COLO668 (cell line): ENCODE data around the gene TUBGCP6.

Source experiments
- DNase-seq: peaks from one replicate; lab custom pipeline; 2025; ENCODE audit not compliant: unreplicated experiment; lab: John Stamatoyannopoulos, UW

The TUBGCP6 gene

DNA sequence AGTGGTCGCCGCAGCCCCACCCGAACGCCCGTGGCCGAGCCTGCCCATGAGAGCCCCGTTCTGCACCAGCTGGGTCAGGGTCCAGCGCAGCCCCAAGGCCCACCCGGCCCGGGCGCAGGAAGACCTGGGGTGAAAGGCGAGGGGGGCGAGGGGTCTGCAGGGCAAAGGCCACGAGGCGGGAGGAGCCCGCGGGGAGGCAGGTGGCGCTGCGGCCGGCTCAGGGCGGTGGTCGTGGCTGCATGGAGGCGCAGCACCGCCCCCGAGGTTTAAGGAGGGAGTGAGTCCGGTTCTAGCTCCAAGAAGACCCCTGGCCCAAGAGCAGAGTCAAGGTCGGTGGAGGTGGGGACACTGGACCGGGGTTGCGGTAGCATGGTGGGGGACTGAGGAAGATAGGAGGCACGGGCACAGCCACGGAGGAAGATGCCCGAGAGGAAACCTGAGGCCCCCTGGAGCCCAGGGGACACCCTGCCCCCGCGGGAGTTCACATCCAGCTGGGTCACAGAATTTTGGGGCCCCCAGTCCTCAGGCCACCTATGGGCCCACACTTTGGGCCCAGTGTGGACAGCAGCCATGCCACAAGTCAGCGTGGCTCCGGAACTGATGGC, 6.8 kb upstream of the TUBGCP6 start:
- DNase-seq: no peak

DNA sequence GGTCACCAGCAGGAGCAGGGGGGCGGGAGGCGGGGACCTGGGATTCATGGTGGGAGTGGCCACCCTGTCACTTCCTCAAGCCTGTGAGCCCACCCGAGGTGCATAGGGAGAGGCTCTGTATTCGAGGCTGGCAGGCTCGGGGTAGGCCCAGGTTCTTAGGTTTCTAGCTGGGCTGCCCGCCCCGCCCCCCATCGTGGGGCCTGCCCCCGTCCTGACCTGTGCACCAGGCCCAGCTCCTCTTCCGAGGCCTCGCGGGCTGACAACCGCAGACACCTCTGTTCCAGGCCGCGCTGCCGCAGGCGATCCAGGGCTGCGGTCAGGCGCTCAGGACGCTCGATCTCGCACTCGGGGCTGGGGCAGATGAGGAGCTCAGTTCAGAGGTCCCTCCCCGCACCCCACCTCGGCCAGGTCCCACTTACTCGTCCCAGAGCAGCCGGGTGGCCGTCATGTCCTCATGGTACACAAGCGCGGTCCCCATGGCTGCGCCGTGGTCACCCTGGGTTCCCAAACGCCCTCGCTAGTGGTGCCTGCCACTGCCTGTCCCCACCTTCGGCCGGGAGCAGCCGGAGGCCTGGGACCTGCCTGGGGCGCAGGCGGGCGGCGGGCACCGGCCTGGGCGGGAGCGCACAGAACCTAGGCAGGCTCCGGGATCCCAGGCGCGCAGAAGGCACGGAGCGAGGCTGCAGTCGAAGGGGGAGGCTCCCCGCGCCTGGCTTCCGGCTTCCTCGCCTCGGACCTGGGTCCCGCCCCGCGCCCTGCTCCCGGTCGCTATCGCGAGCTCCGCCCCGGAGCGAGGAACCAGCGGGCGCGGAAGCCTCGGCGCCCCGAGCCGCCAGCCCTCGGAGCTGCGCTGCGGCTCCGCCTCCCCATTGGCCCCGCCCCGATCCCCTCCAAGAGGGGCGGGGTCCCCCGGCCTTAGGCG, 6.0 kb upstream of the TUBGCP6 start, which contains the start of gene HDAC10:
HDAC10 (minus strand) TSS at position 711 of the 922 bp plus-strand sequence; CDS start at position 478, 233 bp downstream.
- DNase-seq: peak; percentile 94

DNA sequence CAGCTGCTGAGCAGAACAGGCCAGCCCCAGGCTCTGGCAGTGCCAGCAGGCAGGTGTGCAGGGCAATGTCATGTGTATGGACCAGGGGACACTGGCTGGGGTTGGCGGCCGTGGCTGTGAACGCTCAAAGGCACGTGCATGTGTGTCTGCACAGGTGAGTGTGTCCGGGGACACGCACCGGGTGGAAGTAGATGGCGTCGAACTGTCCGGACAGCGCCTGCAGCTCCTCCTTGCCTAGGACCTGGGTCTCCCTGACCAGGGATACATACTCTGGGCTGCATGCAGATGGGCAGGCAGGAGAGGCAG, 5.4 kb upstream of the TUBGCP6 start:
- DNase-seq: peak; percentile 39

DNA sequence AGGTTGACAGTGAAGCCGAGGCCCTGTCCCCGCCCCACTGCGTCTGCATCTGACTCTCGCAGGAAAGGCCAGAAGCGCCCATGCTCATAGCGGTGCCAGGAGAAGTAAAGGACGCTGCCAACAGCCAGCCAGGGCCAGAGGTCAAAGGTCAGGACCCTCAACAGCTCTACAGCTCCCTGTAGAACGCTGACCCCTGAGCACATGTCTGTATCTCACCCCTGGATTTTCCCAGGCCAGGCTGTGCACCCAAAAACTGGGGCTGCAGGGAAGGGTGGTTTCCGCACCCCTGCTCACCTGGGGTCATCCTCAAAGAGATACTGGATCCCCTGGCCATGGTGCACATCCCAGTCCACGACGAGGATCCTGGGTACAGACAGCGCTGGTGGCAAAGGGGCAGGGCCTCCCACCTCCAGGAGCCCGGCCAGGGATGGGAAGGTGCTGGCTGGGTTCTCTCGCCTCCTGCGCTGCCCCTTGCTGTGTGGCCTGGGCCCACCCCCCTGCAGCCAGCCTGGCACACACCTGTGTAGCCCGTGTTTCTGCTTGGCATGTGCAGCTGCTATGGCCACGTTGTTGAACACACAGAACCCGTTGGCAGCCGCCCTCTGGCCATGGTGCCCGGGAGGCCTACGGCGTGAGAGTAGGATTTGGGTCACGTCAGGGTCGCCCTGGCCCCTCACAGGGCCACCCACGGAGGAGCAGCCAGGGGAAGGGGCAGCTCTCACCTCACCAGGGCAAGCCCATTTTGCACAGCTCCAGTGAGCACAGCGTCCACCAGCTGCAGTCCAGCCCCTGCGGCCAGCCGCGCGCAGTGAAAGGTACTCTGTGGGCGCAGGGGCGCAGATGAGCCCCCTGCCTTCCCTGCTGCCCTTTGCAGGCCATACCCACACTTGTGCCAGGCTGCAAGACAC, 4.8 kb upstream of the TUBGCP6 start:
- no peak for DNase-seq

DNA sequence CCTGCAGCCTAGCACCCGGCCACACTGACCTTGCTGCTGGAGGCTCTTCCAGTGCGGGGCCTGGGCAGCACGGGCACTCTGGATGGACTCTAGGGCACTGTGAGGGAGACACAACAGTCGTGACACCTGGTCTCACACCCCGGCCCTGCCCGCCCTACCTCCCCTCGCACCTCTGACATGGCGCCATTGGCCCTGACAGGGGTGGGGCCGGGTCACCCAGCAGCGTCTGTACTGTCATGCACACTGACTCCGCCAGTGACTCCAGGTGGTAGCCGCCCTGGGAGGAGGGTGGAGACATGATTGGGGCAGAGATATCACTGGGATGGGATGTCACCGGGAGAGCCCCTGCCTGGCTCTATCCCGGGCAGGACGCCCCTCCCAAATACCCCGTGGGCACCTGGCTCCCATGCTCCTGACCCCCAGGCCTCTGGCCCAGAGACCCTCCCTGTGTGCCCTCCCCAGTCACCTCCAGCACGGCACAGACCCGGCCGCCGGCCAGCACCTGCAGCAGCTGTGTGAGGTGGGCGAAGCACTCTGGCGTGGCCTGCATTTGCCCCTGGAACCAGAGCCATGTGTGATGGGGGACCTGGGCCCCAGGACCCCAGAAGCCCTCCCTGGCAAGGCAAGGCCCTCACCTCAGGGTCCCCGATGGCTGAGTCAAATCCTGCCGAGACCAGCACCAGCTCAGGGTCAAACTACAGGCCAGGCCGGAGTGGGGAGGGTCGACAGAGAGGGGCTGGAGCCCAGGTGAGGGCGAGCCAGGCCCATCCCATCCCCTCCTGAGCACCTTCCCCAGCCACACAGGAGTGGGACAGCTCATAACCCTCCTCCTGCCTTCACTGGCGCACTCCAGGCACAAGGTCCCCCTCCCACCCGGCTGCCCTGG, 3.6 kb upstream of the TUBGCP6 start:
- peak; percentile 70 for DNase-seq

DNA sequence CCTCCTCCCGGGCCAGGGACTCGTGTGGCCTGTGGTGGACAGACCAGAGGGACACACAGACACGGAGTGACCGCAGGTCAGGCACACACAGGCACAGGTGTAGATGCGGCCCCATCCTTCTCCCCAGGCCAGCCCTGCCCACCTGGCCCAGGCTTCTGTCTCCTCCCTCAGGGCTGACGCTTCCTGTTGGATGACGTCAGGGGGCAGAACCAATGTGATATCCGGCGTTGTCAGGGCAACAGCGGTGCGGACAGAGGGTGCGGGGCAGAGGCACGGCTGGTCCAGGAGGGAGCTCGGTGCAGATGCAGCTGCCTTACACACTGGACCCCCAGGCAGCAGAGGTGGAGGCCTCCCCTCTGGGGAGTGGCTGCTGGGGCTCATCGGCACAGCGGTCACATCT, 2.9 kb upstream of the TUBGCP6 start:
- DNase-seq: peak; percentile 96

DNA sequence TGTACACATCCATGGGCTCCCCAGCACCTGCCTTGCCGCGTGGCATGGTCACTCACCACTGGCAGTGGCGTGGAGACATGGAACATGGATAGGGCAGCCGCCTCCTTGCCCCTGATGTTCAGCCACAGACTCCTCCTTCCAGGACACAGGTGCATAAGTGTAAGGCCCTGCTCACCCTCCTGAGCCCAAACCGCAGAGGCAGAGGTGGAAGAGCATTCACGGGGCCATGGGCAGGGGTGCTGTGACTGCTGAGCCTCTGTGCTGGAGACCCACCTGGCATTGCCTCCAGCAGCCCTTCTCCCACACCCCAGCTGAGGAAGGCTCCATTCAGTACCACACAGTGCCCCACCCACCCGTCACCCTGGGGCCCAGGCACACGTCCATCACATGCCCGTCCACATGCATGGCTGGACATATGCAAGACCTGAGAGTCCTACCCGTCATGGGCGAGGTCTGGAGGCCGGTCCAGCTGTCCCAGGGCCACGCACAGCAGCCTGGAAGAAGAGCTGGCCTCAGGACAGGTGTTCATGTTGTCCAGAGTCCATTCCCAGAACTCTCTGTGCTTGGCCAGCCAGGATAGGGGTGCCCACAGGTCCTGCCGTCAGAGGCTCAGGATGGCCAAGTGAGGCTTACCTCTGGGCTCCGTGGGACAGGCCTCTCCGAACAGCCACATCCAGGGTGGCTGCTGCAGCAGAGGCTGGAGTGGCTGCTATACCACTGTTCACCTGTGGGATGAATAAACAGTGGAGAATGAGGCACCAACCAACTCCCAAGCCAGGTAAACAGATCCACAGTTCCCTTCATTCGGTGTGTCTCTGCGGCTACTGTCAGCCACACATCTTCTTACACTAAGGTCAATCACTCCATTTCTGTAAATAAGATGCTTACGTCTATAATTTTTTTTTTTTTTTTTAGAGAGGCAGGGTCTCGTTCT, 1.7 kb upstream of the TUBGCP6 start:
- peak; percentile 13 for DNase-seq

DNA sequence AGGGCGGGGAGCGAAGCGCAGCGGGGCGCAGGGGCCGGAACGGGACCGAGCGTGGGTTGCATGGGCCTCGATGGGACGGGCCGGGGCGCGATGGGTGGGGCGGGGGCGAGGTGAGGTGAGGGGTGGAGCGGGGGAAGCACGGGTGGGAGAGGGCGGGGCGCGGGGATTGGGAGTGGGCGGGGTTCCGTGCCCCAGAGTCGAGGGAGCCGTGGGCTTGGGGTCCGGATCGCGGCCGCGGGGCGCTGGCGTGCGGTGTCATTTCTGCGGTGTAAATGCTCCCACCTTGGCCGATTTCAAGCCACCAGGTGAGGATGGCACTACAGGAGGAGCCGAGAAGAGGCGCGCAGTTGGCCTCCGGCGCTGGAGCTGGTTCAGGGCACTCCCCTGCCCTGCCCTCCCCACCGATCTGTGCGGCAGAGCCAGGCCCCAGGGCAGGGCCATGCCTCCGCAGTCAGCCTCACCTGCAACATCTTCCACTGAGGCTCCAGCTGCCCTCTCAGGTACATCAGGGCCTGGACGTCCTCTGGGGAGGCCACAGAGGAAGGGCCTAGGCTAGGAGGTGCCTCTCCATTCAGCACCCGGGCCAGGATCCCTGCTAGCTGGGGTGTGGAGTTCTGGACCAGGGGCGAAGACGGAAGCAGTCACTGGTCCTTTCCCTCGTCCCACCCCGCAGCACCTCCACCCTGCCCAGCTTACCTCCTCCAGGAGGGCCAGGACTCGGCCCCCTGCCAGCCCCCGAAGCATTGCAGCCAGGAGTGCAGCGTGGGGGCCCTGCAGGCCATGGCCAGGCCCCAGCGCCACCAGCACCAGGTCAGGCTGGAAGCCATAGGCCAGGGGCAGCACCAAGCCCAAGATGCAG, 620 bp upstream of the TUBGCP6 start:
- DNase-seq: peak; percentile 58

DNA sequence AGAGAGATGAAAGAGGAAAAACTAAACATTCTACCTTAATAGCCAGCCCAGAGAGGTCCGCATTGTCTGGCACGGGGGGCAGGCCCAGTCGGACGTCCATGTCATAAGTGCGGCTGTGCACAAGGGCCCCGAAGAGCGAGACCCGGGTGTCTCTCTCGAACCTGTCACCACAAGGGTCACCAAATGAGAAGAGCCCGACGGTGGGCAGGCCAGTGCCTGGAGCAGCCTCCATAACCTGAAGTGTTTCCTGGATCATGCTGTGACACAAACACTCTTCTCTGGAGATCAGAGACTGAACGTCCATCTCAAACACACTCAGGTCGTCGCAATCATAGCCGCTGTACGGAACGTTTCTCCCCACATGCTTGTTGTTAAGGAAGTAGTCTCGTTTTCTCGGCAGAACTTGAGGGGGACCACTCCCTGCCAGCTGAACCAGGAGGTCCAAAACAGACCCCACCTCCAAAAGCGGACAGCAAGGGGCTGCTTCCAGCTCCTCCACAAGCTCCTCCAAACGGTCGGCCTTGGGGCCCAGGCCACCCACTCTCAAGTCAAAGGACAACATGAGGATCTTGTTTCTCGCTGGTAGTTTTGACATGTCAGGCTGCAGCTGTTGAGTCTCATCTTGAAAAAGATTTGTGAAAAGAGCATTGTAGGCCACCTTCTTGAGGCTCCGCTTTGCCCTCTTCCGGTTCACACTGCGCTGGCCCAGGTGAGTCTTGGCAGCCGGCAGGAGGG, 971 bp downstream of the TUBGCP6 start:
- peak; percentile 34 for DNase-seq

DNA sequence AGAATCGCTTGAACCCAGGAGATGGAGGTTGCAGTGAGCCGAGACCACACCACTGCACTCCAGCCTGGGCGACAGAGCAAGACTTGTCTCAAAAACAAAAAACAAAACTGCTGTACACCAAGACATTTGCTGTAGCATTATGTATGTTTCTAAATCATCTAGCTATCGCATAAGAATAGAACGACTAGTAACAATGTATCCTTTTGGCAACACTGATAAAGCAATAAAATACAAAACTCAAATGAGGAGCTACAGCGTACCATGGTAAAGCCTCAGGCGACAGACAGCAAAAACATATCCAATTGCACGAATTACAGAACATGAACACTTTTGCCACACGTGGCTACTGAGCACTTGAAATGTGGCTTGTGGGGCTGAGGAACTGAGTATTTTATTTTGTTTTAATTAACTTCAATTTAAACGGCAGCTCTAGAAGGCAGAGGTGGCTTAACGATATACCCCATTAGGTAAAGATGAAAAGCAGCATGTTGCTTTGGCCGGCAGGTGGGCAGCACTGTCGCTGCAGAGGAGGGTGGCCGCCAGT, 2.3 kb downstream of the TUBGCP6 start:
- DNase-seq: no peak

DNA sequence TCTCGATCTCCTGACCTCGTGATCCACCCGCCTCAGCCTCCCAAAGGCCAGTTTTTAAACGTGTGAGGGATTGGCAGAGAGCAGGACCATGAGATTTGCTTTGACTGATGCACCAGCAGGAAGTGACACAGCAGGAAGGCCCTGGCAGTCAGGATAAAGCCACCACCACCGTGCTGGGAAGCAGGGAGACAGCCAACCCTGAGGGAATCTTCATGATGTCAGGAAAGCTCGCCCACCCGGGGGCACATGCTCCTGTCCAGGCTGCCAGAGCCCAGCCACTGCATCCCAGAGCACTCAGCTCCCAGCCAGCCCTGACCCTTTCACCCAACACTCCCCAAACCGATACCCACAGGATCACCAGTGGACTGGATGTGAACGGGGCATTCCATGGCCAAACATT, 6.1 kb downstream of the TUBGCP6 start:
- DNase-seq: no peak

DNA sequence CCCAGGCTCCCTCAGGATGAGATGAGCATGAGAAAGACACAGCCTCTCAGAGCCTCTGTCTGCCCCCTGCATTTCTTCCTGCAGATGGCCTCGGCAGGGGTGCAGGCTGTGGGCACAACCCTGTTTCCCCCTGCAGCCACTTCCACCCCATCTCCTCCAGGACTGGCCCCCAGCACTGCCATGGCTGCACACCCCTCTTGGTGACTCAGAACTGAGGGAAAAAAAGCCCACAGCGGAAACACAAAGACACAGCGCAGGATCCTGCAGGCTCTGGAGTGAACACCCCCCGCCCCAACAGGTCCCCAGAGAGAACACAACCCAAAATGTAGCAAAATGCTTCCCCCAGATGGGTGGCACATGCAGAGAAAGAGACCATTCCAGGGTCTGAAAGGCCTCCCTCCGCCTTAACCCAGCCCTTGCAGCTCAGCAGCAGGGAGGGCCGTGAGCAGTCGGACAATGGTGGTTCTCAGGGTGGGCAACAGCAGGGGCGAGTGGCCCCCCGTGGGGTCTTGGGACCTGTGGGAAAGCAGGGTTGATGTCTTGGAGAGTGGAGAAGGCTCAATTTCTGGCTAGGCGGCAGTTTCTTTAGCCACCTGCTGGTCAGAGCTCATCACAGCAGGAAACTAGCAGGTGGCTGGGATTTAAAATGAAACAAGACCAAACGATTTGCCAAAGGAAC, 8.0 kb downstream of the TUBGCP6 start:
- peak; percentile 38 for DNase-seq

DNA sequence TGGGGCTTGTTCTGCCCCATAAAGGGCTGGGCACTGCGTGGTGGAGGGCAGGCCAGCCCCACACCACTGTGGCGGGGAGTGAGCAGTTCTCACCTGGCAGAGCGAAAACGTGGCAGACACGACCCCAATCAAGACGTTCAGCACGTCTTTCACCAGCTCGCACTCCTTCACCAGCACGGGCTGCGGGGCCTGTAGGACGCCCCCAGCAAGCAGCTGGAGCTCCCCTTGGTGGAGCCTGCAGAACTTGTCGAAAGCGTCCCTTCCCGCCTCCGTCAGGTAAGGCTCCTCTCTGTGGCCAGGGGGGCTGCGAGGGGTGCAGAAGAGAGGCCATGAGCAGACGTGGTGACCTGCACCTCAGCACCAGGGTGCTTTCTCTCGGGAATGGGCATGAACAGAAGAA, 11.6 kb downstream of the TUBGCP6 start:
- DNase-seq: no peak

DNA sequence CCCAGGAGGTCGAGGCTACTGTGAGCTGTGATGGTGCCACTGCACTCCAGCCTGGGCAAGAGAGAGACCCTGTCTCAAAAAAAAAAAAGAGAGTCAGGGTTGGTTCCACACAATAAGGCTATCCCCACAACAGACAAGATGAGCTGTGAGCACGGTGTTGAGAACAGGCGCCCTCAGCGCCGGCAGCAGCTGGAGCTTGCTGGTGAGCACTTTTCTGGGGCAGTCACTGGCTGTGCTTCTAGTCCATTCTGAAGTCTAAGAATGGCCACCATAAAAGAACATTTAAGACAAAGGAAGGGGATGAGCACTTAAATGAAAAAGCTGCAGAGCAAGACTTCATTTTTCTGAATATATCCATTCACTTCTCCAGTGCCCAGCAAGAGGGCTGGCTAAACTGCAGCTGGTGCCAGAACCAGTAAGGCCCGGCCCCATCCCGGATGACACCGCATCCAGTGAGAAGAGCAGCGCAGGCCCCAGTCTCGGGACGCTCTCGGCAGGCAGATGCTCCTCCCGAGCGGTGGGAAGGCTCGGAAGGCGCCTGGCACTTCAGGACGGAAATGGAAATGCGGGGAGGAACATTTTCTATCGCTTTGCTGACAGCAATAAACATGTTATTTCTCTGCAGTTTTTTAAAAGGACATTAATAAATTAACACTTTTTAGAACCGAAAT, 12.2 kb downstream of the TUBGCP6 start:
- DNase-seq: no peak

DNA sequence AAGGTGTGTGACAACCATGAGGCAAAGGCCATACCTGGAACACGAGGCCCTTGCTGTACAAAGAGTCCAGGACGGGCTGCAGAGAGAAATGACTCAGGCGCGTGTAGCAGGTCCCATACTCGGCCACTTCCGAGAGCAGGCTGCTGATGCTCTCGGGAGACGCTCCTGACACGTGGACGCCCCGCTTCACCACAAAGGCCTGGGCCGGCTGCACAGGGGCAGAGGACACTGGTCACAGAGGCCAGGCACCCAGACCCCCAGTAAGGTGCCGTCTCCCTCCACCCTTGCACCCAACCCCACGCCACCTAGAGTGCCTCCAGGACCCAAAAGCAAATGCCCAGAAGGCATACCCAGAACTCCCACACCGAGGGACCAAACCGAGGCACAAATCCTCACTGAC, 15.5 kb downstream of the TUBGCP6 start:
- no peak for DNase-seq

DNA sequence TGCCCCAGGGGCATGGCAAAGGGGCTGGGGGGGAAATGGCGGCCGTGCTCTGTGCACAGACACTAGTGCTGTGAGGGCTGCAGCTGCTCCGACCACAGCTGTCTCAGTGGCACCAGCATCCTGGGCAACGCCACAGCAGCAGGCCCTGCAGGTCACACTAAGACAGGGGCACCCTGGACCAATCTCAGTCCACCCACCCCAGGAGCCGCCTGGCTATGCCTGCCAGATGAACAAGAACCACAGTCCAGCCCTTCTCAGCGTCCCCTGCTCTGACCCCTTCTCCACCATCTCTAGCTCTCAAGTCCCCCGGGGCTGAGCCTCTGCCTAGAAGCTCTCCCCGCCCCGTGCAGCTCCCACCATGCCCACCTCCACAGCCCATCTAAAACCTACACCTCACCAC, 16.5 kb downstream of the TUBGCP6 start:
- no peak for DNase-seq
